Measurements from ENCODE around the gene HCRTR1.
A peak's percentile ranks its signal among the peaks of the same experiment; 100 is the strongest.

GRCh38 chr1:31617916-31618746, 642 bp downstream of the HCRTR1 start:
- TF ChIP-seq CTCF (conservative IDR thresholded peaks at IDR 0.05; ENCODE audit: low read length) (peak; percentile 71), EZH2phosphoT487 (IDR thresholded peaks at IDR 0.05; ENCODE audit: borderline replicate concordance) (no peak)
